ENCODE measurements around the gene TNIP2.

Gene TNIP2

GRCh38 chr4:2755821-2756690, at the start of gene TNIP2:
Gene TNIP2 (minus strand): TSS chr4:2756336. CDS start chr4:2756289, 47 bp downstream.
- DNase-seq (ENCODE audit: low spot score), result peak; percentile 82

GRCh38 chr4:2804973-2805501, 48.9 kb upstream of the TNIP2 start:
- DNase-seq (ENCODE audit: low spot score), result no peak

- no peak for DNase-seq (ENCODE audit: low spot score)
These were observed 48.4 kb upstream of the TNIP2 start for GRCh38 chr4:2804449-2804972.

- no peak for DNase-seq (ENCODE audit: low spot score)
These were observed 47.7 kb upstream of the TNIP2 start for GRCh38 chr4:2803624-2804448.

DNA sequence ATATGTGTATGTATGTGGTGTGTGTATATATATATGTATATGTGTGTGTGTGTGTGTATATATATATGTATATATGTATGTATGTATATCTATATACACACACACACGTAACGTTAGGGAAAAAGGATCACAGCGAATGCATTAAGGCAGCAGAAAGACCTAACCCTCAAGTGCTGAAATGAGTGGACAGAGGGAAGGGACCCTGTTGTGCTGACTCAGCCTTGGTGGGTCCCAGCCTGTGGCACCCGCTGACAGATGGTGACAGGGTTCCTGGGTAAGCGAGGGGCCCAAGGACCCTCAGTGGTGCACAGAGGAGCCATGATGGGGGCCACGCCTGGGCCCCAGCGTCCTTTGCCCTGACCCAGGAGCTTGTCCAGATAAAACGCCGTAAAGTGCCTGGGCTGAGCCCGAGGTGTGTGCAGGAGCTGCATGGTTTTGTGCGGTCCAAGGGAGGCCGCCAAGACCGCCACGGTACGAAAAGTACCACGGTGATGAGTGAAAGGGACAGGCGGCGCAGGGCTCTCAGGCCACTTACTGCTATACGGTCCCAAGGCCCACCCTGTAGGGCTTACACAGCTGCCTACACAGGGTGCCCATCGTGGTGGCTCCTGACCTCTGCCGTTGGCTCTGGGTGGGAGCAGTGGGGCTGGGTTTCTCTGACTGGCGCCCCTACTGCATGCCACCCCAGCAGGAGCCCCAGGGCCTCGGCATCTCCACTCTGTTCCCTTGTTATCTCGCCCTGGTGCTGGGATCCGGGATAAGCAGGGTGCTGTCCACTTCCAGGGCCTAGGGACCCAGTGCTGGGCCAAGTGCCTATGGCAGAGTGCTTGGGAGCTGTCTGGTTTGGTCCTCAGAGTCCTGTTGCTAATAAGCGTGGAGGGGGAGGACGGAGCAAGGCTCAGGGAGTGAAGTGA, 46.7 kb upstream of the TNIP2 start:
- DNase-seq (ENCODE audit: low spot score), result no peak

- DNase-seq (ENCODE audit: low spot score), result no peak
These were observed 44.8 kb upstream of the TNIP2 start for GRCh38 chr4:2800691-2801596.

GRCh38 chr4:2799971-2800690, 44.0 kb upstream of the TNIP2 start:
- no peak for DNase-seq (ENCODE audit: low spot score)

GRCh38 chr4:2799224-2799911, 43.2 kb upstream of the TNIP2 start:
- DNase-seq (ENCODE audit: low spot score), result no peak

DNA sequence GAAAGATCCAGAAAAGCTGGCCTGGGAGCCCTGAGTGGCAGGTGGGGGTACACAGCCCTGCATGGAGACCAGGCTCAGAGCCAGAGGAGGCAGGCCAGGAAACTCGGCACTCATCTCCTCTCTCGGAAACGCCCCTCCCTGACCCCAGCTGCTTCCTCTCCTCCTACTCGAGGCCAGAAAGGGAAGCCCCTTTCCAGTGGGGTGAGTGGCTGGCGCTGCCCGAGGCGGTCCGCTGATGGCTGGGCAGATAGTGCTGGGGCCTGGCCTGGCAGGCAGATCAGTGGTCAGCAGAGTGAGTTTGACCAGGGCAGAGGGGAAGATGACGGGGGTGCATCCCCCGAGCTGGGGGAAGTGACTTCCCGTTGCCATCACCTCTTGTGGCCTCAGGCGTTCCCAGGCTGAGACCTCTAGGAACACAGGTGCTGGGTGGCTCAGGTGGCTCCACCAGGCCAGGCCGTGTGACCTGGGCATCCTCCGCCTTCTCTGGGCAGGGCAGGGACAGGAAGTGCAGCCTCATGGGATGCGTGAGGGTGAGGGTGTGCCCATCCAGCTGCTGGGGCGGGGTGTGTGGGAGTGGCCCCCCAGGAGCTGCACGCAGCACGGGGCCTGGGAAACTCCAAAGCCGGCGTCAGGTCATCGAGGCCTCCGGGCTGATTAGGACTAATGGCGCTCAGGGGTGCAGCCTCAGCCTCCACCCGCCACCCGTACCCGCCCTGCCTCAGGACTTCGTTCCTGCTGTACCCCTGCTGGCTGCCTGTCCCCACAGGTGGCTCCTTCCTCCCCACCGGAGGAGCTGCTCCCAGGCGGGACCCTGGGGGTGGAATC, 42.5 kb upstream of the TNIP2 start:
- DNase-seq (ENCODE audit: low spot score), result peak; percentile 46

DNA sequence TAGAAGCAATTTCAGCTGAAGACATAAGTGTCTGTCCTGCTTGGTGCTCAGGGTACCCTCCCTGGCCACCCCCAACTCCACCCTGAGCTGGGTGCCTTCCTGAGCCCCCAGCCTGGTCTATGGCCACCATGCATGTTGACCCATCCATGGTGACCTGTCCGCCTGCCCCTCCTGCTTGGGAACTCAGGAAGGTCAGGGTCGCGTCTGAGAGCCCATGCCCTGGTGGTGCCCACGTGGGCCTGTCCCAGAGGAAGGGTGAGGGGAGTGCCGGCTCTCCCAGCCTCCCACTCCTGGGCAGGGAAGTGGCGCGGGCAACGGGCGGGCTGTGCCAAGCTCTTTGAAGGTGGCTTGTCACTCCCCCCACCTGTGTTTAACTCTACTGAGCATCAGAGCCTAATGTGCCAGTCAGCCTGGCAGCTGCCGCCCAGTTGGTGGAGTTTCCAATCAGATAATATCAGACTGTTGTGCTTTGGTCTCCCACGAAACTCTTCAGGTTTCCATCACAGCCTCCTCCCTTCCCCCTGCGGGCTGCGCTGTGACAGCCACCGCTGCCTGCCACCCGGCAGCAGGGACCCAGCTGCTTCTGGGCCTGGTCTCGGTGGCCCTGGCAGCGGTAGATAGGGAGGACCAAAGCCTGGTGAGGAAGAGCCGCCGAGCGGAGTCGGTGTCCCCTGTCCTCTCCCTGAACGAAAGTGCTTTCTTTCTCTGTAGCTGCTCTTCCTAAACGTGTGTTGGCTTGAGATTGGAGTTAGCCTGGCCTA, 41.6 kb upstream of the TNIP2 start:
- DNase-seq (ENCODE audit: low spot score), result peak; percentile 32

GRCh38 chr4:2796849-2797544, 40.9 kb upstream of the TNIP2 start:
- no peak for DNase-seq (ENCODE audit: low spot score)

DNA sequence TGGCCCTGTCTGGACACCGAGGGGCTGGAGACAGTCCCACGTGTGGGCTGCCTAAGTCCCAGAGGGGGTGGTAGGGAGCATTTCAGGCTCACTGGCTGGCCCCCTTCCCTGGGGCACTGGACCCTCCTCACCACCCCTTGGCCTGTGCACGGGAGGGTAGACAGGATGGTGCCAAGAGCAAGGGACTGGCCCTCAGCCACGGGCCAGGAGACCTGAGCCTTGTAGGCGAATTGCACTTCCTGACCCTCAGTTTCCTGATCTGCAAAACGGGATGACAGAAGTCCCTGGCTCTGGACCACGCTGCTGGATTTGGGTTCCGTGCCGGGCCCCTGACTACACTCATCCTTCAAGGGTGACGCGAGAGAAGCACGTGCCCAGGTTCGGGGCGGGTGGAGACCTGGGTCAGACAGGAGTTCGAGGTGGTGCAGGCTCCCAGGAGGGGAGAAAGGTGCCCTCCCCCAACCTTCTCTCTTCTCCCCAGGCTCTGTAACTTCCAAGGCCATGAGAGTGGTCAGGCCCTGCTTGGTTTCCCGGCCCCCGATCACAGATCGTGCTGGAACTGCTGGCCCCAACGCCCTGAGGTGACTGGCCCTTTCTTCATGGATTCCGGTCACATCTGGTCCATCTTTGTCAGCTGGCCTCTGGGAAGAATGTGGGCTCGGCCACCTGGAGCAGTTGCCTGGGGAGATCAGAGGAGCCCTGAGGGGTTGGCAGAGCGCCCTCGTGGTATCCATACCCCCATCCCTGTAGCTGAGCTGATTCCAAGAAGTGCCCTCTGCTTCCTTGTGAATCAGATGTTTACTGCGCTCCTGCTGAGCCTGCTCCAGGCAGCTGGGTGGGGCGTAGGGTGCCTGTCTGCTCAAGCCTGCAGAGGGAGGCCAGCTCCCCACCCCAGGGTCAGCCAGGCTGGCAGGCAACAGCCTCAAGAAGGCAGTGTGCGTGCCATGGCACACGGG, 40.0 kb upstream of the TNIP2 start:
- DNase-seq (ENCODE audit: low spot score), result no peak

DNA sequence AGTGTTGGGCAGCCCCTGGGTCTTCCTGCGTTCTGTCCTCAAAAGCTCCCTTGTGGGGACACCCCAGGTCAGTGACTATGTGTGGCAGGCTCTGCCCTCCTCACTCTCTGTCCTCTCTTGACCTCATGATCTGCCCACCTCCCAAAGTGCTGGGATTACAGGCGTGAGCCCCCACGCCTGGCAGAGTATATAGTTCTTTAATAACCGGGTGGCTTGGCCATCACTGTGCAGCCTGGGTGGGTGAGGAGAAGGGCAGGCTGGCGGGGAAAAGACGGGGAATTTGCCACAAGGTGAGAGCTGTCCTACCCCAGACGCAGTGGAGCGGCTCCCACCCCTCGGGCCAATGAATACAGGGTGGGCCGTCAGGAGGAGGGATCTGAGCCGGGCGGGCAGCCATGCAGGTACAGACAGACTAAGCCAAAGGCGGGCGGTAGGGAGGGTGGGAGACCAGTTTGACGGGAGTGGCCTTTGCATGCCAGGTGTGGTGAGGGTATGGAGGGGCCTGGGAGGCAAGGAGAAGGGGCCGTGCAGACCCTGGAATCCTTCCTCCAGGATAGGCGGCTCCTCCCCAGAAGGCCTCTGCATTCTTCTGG, 39.3 kb upstream of the TNIP2 start:
- no peak for DNase-seq (ENCODE audit: low spot score)

GRCh38 chr4:2794486-2795299, 38.6 kb upstream of the TNIP2 start:
- no peak for DNase-seq (ENCODE audit: low spot score)
